Measurements from ENCODE around the gene SLIT2. TPM values are rescaled to one million over a fixed set of nuclear protein-coding genes. Genes with fewer than 3 reads are reported as not detected.

SLIT2 gene, protein sequence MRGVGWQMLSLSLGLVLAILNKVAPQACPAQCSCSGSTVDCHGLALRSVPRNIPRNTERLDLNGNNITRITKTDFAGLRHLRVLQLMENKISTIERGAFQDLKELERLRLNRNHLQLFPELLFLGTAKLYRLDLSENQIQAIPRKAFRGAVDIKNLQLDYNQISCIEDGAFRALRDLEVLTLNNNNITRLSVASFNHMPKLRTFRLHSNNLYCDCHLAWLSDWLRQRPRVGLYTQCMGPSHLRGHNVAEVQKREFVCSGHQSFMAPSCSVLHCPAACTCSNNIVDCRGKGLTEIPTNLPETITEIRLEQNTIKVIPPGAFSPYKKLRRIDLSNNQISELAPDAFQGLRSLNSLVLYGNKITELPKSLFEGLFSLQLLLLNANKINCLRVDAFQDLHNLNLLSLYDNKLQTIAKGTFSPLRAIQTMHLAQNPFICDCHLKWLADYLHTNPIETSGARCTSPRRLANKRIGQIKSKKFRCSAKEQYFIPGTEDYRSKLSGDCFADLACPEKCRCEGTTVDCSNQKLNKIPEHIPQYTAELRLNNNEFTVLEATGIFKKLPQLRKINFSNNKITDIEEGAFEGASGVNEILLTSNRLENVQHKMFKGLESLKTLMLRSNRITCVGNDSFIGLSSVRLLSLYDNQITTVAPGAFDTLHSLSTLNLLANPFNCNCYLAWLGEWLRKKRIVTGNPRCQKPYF (N-terminal part only)
- polyA plus RNA-seq (ENCODE audit: insufficient read length in 4 of 4) = 10 to 100 TPM; 42.2 to 58.3 (median 49.6) TPM

DNA sequence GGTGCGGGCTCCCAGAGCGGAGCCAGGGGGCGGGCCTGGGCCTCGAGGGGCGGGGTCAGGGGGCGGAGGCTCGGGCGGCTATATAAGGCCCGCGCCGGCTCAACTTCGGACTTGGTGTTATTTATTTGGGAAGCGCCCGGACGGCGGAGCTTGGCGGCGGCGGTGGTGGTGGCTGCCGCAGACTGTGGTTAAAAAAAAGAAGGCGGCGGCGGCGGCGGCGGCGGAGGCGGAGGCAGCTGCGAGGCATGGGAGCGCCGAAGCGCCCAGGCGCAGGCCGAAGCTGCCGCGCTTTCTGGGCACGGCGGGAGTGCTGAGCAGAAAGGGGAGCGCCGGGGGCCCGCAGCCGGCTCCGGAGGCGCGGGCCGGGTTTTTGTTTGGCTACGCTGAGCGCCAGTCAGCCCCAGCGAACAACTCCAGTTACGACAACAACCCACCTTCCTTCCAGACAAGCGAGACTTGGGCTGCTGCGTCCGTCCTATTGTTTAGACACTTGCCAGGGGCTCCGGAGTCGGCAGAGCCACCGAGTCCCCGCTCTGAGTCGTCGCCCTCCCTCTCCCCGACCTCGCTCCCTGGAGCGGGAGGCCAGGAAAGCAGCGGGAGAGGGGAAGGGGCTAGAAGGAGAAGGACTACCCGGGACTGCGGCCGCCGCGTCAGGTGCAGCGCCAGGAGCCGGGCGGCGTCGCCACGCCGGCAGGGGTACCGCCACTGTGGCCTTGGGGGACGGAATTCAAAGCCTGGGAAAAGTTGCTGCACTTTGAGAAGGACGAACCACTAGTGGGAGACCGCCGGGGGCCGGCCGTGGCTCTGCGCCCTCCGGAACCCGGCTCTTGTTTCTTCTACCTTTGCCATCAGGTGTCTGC, at the start of gene SLIT2:
TSS of gene SLIT2 (plus strand) at position 110 of the 860 bp plus-strand sequence. CDS start 1,911 bp downstream, outside the sequence.
- peak in 3 of 4 donors; percentile 68 to 74 (median 72) for DNase-seq (ENCODE audit: low read depth in 4 of 4, low spot score in 3 of 4)

GRCh38 chr4:20203508-20203907, 48.2 kb upstream of the SLIT2 start:
- DNase-seq (ENCODE audit: low read depth in 4 of 4, low spot score in 3 of 4) = no peak

GRCh38 chr4:20217521-20217920, 34.2 kb upstream of the SLIT2 start:
- DNase-seq (ENCODE audit: low read depth in 4 of 4, low spot score in 3 of 4) = no peak

DNA sequence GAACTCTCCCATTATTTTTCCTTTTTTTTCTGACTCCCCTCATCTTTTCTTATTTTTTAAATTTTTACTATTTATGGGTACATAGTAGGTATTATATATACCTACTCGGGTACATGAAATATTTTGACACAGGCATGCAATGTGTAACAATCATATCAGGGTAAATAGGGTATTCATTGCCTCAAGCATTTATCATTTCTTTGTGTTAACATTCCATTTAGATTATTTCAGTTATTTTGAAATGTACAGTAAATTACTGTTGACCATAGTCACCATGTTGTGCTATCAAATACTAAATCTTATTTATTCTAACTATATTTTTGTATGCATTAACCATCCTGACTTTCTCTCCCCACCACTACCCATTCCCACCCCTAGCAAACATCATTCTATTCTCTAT, 33.8 kb upstream of the SLIT2 start:
- DNase-seq (ENCODE audit: low read depth in 4 of 4, low spot score in 3 of 4) = no peak

- DNase-seq (ENCODE audit: low read depth in 4 of 4, low spot score in 3 of 4) = no peak
Measured at GRCh38 chr4:20219521-20219920, 32.2 kb upstream of the SLIT2 start.

- no peak for DNase-seq (ENCODE audit: low read depth in 4 of 4, low spot score in 3 of 4)
Measured at GRCh38 chr4:20237894-20238537, 13.7 kb upstream of the SLIT2 start.

DNA sequence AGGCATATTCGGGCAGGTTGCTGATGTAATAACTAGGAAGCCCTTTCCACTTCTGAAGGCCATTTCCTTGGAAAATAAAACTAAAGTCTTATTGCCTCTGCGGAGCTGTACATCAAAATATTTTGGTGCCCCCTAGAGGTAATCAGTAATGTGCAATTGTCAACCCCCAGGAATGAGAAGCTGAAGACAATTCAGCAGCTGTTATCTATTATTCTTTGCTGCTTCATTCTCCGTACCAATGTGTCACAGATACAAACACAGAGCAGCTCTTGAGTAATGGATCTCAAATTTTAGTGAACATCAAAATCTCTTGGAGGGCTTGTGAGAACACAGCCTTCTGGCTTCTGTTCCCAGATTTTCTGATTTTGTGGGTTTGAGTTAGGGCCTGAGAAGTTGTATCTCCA, 3.5 kb upstream of the SLIT2 start:
- DNase-seq (ENCODE audit: low read depth in 4 of 4, low spot score in 3 of 4) = no peak

GRCh38 chr4:20249333-20249732, 2.4 kb upstream of the SLIT2 start:
- no peak for DNase-seq (ENCODE audit: low read depth in 4 of 4, low spot score in 3 of 4)

- no peak for DNase-seq (ENCODE audit: low read depth in 4 of 4, low spot score in 3 of 4)
Measured at GRCh38 chr4:20251031-20251795, 492 bp upstream of the SLIT2 start.

- DNase-seq (ENCODE audit: low read depth in 4 of 4, low spot score in 3 of 4) = no peak
Measured at GRCh38 chr4:20252656-20253282, 1.1 kb downstream of the SLIT2 start.

DNA sequence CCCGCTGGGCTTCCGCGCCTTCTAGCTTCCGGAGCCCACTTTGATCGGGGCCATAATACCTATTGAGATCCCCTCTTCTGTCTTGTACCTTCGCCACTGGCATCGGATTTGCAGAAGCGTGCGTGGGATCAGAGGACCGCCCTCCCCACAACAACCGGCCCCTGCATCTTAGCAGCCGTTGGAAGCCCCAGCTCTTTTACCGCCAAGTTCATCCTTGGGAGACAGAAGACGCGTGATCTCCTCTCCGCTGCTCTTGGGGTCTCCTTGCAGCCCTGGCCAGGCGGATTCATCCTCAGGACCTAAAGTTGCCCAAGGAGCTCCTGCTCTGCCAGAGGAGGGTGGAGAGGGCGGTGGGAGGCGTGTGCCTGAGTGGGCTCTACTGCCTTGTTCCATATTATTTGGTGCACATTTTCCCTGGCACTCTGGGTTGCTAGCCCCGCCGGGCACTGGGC, 1.6 kb downstream of the SLIT2 start:
- no peak for DNase-seq (ENCODE audit: low read depth in 4 of 4, low spot score in 3 of 4)

- no peak for DNase-seq (ENCODE audit: low read depth in 4 of 4, low spot score in 3 of 4)
Measured at GRCh38 chr4:20253735-20254409, 2.2 kb downstream of the SLIT2 start.

DNA sequence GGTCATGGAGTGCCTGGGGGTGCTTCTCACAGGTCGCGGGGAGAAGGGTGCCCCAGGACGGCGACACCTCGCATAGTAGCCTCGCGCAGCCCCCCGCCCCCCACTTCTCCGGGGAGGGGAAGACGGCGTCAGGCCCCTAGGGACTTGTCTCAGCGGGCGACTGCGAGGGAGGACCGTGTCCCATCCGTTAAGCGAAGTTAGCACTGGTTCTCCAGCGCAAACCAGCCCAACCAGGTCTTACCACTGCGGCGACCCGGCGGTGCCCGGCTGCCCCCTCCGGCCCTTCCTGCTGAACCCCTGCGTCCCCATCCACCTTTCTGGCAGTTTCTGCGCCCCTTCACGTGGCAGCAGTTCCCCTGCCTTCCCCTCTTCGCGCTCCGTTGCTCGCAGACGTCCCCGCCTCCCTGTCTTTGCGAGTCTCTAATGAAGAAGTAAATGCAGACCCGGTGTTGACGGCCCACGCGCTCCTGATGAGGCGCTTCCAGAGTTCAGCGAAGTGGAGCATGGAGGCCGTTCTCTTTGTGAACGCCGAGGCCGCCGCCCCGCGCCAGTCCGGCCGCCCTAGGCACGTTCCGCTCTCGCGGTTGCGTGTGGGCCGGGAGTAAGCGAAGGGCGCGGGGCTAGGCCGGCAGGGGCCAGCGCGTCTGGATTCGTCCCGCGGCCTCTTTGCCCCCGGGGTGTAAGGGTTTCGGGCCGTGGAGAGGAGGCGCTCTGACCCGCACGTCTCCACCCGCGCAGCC, 3.0 kb downstream of the SLIT2 start:
- DNase-seq (ENCODE audit: low read depth in 4 of 4, low spot score in 3 of 4) = no peak

DNA sequence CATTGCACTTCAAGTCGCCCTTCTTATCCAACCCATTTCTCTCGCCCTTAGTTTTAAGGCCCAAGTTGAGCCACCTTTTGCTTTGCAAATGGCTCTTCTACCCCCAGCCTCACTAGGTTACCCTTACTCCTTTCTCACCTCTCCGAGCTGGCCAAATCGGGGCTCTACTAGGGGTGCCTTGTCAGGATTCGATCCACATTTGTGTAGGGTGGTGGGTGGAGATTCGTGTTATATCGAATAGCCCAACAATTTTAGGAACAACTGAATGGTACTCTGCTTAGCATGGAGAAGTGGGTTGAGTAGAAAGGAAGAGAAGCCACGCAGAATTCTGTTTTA, 3.5 kb downstream of the SLIT2 start:
- no peak for DNase-seq (ENCODE audit: low read depth in 4 of 4, low spot score in 3 of 4)

DNA sequence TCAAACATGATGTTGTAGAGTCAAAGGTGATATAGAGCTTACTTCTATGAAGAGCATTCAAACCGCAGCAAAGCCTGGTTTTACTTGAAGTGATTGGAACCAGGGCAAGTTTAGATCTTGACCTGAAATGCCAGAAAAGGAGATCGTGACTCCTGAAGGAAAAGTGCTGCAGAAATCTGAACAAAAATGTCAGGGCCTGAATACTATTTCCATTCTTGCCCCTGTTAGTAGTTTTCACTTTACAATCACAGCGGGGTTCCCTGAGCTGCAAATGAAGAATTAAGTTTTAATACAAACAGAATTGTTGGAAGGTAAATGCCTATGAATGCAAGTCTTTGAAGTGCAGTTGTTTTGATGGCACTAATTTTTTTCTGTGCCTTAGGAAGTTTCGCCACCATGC, 4.1 kb downstream of the SLIT2 start:
- no peak for DNase-seq (ENCODE audit: low read depth in 4 of 4, low spot score in 3 of 4)

DNA sequence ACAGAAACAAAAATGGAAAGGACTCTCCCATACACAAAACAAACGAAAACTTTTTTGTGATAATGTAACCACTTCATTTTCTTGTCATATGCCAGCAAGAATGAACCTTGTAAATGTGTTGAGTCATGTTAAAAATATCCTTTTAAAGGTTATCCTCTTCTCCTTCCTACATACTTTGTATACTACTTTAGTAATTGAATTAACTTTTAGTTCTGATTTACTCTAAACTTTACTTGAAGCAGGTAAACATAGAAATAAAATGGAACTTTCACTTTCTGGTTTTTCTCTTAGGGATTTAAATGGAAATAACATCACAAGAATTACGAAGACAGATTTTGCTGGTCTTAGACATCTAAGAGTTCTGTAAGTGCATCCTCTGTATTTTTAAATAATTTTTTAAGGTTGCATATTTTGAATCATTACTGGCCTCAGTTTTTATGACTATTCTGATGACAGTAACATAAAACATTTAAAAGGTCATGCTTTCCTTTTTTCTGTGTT, 4.7 kb downstream of the SLIT2 start:
- no peak for DNase-seq (ENCODE audit: low read depth in 4 of 4, low spot score in 3 of 4)

- DNase-seq (ENCODE audit: low read depth in 4 of 4, low spot score in 3 of 4) = no peak
Measured at GRCh38 chr4:20259707-20260106, 8.0 kb downstream of the SLIT2 start.

DNA sequence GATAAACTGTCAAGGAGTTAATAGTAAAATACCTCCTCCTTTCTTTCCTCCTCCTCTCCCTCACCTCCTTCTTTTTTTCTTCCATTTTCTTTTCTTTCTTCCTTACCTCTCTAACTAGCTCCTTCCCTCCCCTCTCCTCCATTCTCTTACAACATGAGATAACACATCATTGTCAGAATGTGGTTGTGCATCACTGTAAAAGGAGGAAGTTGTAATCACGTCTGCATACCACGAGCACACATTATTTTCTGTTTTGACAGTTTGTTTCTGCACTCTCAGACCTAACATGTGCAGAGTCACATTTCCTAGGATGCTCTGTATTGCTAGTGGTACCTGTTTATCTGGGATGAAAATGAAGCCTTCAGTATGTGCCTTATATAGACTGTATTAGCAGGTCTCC, 9.1 kb downstream of the SLIT2 start:
- no peak for DNase-seq (ENCODE audit: low read depth in 4 of 4, low spot score in 3 of 4)
